B cell (primary cell): Measurements from ENCODE around the gene TUBA4A. TPM values are rescaled to one million over a fixed set of nuclear protein-coding genes. Genes with fewer than 3 reads are reported as not detected.

ENCODE experiments used
- ATAC-seq: fragments of 200-7000 bp; cut with Tn5 transposase; one replicate; pipeline ENCODE4 v1.10.0; 2021; ENCODE audit warnings: low read depth, mild to moderate bottlenecking, moderate number of reproducible peaks, moderate library complexity
- CTCF ChIA-PET: fragments of 350-600 bp; sonication (Branson Sonifier 250); formaldehyde crosslinking; loops from one replicate; lab custom pipeline; 2021; ENCODE audit warnings: antibody characterized with exemption, inconsistent platforms; lab: Charles Lee
- POLR2A ChIA-PET: fragments of 350-600 bp; sonication (Branson Sonifier 250); formaldehyde crosslinking; loops from one replicate; lab custom pipeline; 2021; ENCODE audit warnings: antibody characterized with exemption; lab: Charles Lee
- DNase-seq: peaks from one replicate; pipeline ENCODE4 v3.0.0; 2013
- H2AFZ ChIP-seq: 2 replicates; pipeline ENCODE4 v1.6.1; 2012; ENCODE audit warnings: mild to moderate bottlenecking, low read depth, low read length; ENCODE audit not compliant: insufficient read depth, poor library complexity, severe bottlenecking
- H3K27ac ChIP-seq, 2 donors: 1 replicate in 1 of 2; 2 replicates in 1 of 2; pipeline ENCODE4 v1.5.1; 2012 to 2013; ENCODE audit warnings: low read length in 2 of 2, mild to moderate bottlenecking in 2 of 2, moderate library complexity in 1 of 2
- H3K27me3 ChIP-seq, 4 experiments: fragments of 200-600 bp in 1 of 4; sonication (generic) in 1 of 4; replicated peaks in 1 of 4; 1 replicate in 2 of 4; 2 replicates in 2 of 4; pipeline versions ENCODE4 v1.6.1 to v1.7.0; 2013 to 2016; ENCODE audit warnings: low read length in 3 of 4, mild to moderate bottlenecking in 2 of 4, mixed read lengths in 1 of 4, moderate library complexity in 1 of 4; ENCODE audit not compliant: insufficient read depth in 4 of 4, control insufficient read depth in 3 of 4; ENCODE audit errors: control extremely low read depth in 1 of 4
- H3K36me3 ChIP-seq, 2 experiments: replicated peaks in 1 of 2; 1 replicate in 1 of 2; 2 replicates in 1 of 2; pipeline versions ENCODE4 v1.6.1 to v1.7.1; 2013; ENCODE audit warnings: low read length in 1 of 2; ENCODE audit not compliant: insufficient read depth in 2 of 2, control insufficient read depth in 1 of 2; ENCODE audit errors: control extremely low read depth in 1 of 2, extremely low read depth in 1 of 2
- H3K4me1 ChIP-seq, 2 donors: fragments of 200-600 bp in 1 of 2; sonication (generic) in 1 of 2; 1 replicate in 1 of 2; 2 replicates in 1 of 2; pipeline versions ENCODE4 v1.5.1 to v1.6.1; 2013 to 2017; ENCODE audit warnings: low read length in 2 of 2; ENCODE audit not compliant: control insufficient read depth in 2 of 2, insufficient read depth in 2 of 2
- H3K4me2 ChIP-seq: replicated peaks from 2 replicates; pipeline ENCODE3; 2012; ENCODE audit warnings: mild to moderate bottlenecking, low read depth, low read length; ENCODE audit not compliant: poor library complexity, severe bottlenecking
- H3K4me3 ChIP-seq, 5 experiments: fragments of 200-600 bp in 1 of 5; sonication (generic) in 1 of 5; 1 replicate in 3 of 5; 2 replicates in 2 of 5; pipeline versions ENCODE4 v1.5.1 to v1.7.0; 2011 to 2016; ENCODE audit warnings: low read length in 4 of 5, mild to moderate bottlenecking in 4 of 5, low read depth in 2 of 5, control low read depth in 1 of 5, moderate library complexity in 1 of 5; ENCODE audit not compliant: insufficient read depth in 1 of 5; ENCODE audit errors: control extremely low read depth in 1 of 5, extremely low read depth in 1 of 5
- H3K79me2 ChIP-seq: fragments of 200-600 bp; sonication (generic); one replicate; pipeline ENCODE4 v1.6.0; 2016; ENCODE audit warnings: low read length; ENCODE audit not compliant: control insufficient read depth, insufficient read depth
- H3K9ac ChIP-seq: fragments of 200-600 bp; sonication (generic); 2 replicates; pipeline ENCODE4 v1.6.1; 2017; ENCODE audit warnings: mild to moderate bottlenecking, low read length, moderate library complexity
- H3K9me3 ChIP-seq, 3 donors: one replicate each; pipeline versions ENCODE4 v1.6.1 to v1.7.1; 2013; ENCODE audit warnings: low read length in 2 of 3; ENCODE audit not compliant: control insufficient read depth in 2 of 3, insufficient read depth in 1 of 3; ENCODE audit errors: control extremely low read depth in 1 of 3
- H4K20me1 ChIP-seq: 2 replicates; pipeline ENCODE4 v1.6.0; 2012; ENCODE audit warnings: mild to moderate bottlenecking, low read length; ENCODE audit not compliant: insufficient read depth, control insufficient read depth, poor library complexity, severe bottlenecking
- H3K27ac Mint-ChIP-seq: one replicate; pipeline ENCODE4 v1.8.0; 2021; ENCODE audit warnings: mixed read lengths
- H3K27me3 Mint-ChIP-seq: one replicate; pipeline ENCODE4 v1.8.0; 2021; ENCODE audit warnings: mixed read lengths
- H3K4me1 Mint-ChIP-seq: one replicate; pipeline ENCODE4 v1.8.0; 2021; ENCODE audit warnings: mixed read lengths
- H3K4me3 Mint-ChIP-seq: one replicate; pipeline ENCODE4 v1.8.0; 2021; ENCODE audit warnings: mixed read lengths
- H3K9me3 Mint-ChIP-seq: one replicate; pipeline ENCODE4 v1.8.0; 2022; ENCODE audit warnings: mixed read lengths; ENCODE audit not compliant: insufficient read depth
- EZH2 ChIP-seq: IDR thresholded peaks from 2 replicates; pipeline ENCODE4 v1.6.1; 2012; ENCODE audit warnings: borderline replicate concordance, low read depth, mild to moderate bottlenecking, moderate library complexity, low read length; ENCODE audit not compliant: insufficient read depth, poor library complexity, severe bottlenecking
- WGBS: methylation state at CpG from one replicate; pipeline ENCODE4 v1.1.5; 2013; ENCODE audit warnings: missing lambda C conversion rate; ENCODE audit not compliant: insufficient coverage; 5-methylcytosine and 5-hydroxymethylcytosine counted together
- intact Hi-C: fragments of 100-400 bp; cut with micrococcal nuclease; formaldehyde crosslinking; loops from one replicate; pipeline ENCODE4 v1.10.0; 2022
- polyA plus RNA-seq: library from polyadenylated mRNA; depleted of rRNA; stranded (reverse); fragments of >200 nt; gene quantifications from 2 replicates; pipeline ENCODE4 v1.2.3, GENCODE V29; 2012
- total RNA-seq, 2 donors: library from RNA; stranded (reverse); fragments of 120-200 nt in 1 of 2; gene quantifications; 1 replicate in 1 of 2; 2 replicates in 1 of 2; pipeline versions ENCODE4 v1.2.3 to v1.2.4, GENCODE V29; 2013 to 2022
- TF ChIP-seq, protein P1 (sequence below): fragments of 200-600 bp; IDR thresholded peaks from one replicate; pipeline ENCODE4 v1.8.0; 2022; ENCODE audit warnings: antibody characterized with exemption, mild to moderate bottlenecking

Gene TUBA4A
- total and polyA plus RNA-seq, 2 donors (not counting 1 experiment from before 2014, with no cell fraction given), result 196 to 338 TPM

DNA sequence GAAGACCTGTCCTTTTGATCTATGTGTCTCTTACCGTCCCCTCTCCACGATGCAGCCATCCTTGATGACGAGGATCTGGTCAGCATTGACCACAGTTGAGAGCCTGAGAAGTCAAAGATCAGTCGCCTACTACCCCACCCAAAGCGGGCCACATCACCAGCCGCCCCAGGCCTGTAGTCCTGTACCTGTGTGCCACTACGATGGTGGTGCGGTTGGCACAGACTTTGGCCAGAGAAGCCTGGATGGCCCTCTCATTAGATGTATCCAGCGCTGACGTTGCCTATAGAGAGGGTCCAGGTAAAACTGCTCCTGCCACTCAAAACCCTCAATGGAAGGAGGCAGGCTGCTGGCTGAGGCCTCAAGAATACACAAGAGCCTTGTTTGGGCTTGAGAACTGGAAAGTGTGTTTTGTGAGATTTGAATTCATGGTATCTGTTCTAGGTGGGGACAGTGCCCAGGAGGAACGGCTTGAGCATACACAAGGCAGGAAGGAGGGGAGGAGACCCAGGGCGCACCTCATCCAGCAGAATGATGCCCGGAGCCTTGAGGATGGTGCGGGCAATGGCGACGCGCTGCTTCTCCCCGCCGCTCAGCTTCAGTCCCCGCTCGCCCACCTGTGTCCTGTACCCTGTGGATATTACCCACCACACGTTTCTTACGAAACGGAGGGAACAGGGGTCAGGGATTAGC is 43.4 kb downstream of the TUBA4A start:
- Histone ChIP-seq H3K79me2 (peaks cover 6% of the 10 kb centered on the region), H4K20me1 (peaks cover 14% of the 10 kb centered on the region), H3K27ac (no peak overlapping the region), H3K4me3 (no peak overlapping the region), H3K9me3 (no peaks in the 10 kb centered on the region), H3K27me3 (no peaks in the 10 kb centered on the region), H3K4me2 (no peak overlapping the region), H3K36me3 (peaks cover 7 to 24% of the 10 kb centered on the region in 2 experiments), H3K9ac (no peak overlapping the region), H2AFZ (no peak overlapping the region), H3K4me1 (peaks cover 16 to 23% of the 10 kb centered on the region in 2 donors)
- CTCF ChIA-PET, result interaction anchor here (1.1 to 7.3 kb wide), 11 partner anchors 11 to 88 kb away, joined by 3 to 65 read pairs (median 10); partner anchors contain the start of genes CNPPD1, DNAJB2, NHEJ1 and SLC23A3
- POLR2A ChIA-PET, result interaction anchor here (1.6 kb wide), 1 partner anchor 51 kb away, joined by 6 read pairs; the partner anchor contains the start of gene NHEJ1
- DNase-seq (peak; percentile 8), ATAC-seq (no peak)
- TF ChIP-seq, protein P1, sequence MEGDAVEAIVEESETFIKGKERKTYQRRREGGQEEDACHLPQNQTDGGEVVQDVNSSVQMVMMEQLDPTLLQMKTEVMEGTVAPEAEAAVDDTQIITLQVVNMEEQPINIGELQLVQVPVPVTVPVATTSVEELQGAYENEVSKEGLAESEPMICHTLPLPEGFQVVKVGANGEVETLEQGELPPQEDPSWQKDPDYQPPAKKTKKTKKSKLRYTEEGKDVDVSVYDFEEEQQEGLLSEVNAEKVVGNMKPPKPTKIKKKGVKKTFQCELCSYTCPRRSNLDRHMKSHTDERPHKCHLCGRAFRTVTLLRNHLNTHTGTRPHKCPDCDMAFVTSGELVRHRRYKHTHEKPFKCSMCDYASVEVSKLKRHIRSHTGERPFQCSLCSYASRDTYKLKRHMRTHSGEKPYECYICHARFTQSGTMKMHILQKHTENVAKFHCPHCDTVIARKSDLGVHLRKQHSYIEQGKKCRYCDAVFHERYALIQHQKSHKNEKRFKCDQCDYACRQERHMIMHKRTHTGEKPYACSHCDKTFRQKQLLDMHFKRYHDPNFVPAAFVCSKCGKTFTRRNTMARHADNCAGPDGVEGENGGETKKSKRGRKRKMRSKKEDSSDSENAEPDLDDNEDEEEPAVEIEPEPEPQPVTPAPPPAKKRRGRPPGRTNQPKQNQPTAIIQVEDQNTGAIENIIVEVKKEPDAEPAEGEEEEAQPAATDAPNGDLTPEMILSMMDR, result no peak
- no peak for TF ChIP-seq EZH2
- H3K27ac Mint-ChIP-seq, result peak overlapping the region; percentile 46
- intact Hi-C loops, result no loop called here
- no peak overlapping the region for H3K4me3 Mint-ChIP-seq
- H3K27me3 Mint-ChIP-seq, result no peaks in the 10 kb centered on the region
- 99% methylated on average over 22 of the region's 24 CpGs for WGBS
- no peaks in the 10 kb centered on the region for H3K9me3 Mint-ChIP-seq
- H3K4me1 Mint-ChIP-seq, result peaks cover 28% of the 10 kb centered on the region
